HG03108 (cell line): ENCODE measurements around the gene SLC6A3.

Experiments
- ATAC-seq: cut with Tn5 transposase; IDR thresholded peaks from one replicate; pipeline ENCODE4 v1.9.1; 2021; ENCODE audit warnings: moderate library complexity; ENCODE audit not compliant: unreplicated experiment

Gene SLC6A3

DNA sequence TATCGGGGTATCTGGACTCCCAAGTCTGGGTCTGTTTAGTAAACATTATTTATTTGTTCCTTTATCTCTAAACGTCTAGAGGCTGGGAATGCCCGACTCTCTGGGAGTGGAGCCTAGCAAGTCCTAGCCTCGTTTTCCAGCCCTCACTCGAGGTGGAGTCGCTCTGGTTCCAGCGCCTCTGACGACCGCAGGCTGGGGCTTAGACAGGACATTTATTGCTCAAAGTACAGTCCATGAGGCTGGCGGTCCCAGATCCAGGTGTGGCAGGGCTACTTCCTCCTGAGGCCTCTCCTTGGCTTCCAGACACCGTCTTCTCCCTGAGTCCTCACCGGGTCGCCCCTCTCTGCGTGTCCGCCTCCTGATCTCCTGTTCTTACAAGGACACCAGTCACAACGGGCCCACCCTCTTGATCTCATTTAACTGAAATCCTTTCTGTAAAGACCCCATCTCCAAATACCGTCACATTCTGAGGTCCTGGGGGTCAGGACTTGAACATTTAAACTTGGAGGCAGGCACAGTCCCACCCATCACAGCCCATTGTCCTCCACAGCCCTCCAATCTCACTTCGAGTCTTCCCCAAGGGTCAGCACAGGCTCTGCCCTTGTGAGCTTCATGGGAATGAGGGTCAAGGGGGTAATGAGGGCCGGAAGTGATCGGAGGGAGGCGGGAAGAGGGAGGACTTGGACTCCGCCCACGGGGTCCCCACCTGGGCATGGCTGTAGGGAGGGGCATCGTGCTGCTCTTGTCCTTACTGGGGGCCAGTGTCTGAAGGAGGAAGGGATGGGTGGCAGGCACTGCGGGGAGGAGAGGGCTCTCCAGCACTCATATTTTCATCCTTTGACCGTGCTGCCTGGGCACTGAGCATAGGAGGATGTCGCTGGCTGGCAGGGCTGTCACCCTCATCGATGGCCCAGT lies 88.1 kb downstream of the SLC6A3 start:
- no peak for ATAC-seq

DNA sequence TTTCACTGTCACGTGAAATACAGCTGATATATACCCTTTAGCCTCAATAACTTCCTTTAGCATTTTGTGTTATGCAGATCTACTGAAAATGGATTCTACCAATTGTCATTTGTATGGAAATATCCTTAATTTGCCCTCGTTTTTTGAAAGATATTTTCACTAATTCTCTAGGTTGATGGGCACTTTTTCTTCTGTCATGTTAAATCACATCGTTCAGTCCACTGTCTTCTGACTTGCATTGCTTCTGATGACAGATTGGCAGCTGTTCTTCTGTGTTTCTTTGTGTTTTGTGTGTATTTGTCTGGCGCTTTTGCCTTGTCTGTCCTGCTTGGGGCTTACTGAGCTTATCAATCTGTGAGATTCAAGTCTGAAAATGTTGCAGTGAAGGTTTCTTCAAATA lies 90.7 kb downstream of the SLC6A3 start:
- no peak for ATAC-seq

DNA sequence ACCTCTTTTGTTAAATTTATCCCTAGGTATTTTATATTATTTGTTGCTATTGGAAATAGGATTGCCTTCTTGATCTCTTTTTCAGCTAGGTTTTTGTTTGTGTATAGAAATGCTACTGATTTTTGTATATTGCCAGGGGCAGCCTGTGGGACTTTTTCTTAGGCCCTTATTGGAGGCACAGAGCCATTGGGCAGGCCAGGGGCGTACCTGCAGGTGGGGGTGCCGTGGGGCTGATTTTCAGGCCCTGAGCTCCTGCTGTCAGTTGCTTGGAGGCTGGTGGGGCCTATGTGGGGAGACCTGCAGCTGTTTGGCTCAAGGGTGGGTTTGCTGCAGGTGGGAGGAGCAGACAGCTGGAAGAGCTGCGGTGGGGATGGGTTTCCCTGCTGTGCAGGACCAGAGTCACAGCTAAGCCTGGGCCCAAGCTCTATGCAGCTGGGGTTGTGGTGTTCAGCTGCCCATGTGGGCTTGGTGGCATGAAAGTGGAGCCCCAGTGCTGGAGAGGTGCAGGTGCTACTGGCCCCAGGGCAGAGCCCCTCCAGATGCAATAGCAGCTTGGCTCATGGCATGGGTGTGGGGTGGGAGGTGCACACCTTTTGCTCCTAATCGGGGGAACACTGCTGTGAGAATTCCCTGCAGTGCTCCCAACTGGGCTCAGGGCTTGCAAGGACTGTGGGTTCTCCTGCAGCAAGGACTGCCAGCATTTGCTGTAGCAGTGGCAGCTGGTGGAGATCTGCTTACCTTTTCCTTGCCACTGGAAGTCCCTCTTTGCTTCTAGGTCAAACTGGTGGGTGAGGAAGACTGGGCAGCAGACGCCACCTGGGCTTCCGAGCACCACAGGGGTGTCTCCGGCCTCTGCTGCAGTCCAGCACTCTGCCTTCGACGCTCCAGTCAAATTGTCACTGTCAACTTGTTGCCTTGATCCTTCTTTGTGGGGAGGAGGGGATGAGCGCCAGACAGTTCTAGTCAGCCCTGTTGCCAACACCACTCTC lies 92.7 kb downstream of the SLC6A3 start:
- ATAC-seq = no peak

DNA sequence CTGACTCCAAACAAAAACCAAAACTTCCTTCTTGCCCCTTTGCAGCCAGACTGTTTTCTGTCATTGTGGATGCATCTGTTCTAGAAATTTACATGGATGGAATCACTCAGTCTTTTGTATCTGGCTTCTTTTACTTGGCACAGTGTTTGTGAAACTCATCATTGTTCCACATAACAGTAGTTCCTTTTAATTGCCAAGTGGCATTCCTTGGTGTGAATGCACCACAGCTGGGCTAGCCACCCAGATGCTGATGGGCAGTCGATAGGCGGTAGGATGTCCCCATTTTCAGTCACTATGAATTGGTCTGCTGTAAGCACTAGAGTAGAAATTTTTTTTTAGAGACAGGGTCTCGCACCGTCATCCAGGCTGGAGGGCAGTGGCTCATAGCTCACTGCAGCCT lies 94.1 kb downstream of the SLC6A3 start:
- no peak for ATAC-seq

DNA sequence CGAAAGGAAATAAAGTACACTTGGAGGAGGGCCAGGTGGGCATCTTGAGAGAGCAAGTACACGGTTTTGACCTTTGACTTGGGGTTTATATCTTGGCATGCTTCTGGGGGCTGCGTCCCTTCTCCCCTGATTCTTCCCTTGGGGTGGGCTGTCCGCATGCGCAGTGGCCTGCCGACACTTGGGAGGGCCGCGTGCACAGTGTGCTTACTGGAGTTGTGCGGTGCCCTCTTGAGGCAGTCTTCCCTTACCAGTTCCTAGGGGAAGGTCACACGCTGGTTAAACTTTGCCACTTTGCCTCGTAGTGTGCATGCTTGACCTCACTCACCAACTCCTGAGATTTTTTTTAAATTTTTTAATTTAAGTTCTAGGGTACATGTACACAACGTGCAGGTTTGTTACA lies 96.0 kb downstream of the SLC6A3 start:
- no peak for ATAC-seq

DNA sequence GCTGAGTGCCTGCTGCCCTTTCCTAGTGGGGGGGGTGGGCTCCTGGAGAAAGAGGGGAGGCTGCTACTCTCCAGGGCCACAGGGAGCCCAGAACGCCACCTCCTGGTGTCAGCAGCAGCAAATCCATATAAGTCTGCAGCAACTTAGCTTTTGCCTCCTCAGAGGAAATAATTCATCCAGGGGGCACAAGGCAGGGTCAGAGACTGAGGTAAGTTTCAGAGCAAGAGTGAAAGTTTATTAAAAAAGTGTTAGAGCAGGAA lies 96.3 kb downstream of the SLC6A3 start:
- no peak for ATAC-seq

DNA sequence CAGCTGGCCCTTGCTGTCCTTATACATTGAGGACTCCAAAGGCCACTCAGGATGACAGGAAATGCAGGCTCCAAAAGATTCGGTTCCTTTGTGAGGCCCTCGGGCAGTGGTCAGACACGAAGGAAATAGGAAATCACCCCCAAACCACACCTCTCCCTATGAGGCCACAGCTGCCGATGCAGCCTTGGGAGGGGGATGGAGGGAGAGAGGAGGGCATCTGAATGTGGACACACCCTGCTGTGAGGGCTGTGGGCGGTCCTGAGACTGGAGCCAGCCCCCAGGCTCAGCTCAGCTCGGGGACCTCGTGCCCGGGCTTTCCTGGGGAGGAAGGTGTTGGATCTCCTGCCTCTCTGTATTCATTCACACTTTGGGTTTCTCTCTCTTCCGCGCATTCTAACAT lies 97.7 kb downstream of the SLC6A3 start:
- no peak for ATAC-seq

DNA sequence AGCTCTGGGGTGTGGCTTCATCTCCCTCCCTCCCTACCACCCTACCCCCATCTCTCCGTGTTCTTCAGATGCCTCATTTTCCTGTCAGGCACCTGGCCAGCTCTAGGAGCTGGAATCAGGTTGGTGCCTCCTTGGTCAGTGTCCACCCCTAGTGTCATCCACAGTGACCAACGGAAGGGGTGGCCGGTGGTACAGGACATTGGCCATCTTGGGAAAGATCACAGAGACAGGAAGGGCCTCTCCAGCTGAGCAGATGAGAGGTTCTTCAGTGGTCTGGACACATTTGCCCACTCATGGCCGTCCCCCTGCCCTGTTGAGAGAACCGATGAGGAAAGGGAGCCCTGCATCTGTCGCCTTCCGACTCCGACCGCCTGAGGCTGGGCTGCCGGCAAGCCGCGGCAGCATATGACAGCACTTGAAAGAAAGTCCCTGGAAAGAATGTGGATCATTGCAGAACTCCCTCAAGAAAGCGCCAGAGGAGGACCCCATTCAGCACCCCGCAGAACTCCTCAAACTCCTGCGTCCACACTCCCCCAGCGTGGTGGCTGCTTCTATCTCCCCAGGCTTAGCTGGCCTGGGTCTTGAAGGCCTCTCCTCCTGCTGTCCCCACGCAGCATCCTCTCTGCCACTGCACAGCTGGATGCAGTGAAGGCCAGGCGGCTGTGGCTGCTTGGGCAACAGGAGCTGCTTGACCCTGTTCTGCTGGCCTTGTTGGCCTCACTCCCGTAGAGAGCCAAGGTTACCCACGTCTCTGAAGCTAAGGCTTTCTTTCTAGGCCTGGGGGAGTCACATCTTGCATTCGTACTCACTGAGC lies 98.4 kb downstream of the SLC6A3 start:
- ATAC-seq = no peak

DNA sequence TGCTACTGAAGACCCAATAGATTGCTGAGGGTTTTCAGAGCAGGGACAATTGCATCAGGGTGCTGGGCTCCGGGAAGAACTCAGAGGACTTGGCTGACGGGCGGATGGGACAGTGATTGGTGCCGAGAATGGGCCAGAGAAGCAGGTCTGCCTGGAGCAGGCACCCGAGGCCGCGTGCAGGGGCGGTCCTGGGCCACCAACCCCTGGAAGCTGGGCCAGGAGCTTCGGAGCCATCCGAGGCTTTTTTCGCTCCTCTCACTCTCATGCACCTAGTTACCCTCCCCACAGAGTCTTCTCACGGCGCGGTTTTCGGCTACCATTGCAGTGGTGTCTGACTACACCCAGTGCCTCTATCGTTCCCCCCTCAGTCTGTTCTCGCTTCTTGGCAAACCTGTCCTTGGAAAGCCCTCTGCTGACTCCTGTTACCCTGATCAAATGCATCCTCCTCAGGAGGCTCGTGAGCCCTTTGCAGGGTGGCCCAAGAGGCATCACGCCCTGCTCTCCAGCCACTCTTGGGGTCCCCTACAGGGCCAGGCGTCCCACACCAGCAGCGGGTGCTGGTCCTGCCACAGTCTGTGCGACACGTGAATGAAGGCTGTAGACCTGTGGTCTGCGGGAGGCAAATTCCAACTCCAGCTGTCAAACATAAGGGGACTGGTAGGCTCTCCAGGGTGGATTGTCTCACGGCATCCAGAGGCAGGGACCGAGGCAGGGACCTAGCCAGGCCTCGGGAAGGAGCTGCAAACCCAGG lies 99.2 kb downstream of the SLC6A3 start:
- ATAC-seq = no peak

DNA sequence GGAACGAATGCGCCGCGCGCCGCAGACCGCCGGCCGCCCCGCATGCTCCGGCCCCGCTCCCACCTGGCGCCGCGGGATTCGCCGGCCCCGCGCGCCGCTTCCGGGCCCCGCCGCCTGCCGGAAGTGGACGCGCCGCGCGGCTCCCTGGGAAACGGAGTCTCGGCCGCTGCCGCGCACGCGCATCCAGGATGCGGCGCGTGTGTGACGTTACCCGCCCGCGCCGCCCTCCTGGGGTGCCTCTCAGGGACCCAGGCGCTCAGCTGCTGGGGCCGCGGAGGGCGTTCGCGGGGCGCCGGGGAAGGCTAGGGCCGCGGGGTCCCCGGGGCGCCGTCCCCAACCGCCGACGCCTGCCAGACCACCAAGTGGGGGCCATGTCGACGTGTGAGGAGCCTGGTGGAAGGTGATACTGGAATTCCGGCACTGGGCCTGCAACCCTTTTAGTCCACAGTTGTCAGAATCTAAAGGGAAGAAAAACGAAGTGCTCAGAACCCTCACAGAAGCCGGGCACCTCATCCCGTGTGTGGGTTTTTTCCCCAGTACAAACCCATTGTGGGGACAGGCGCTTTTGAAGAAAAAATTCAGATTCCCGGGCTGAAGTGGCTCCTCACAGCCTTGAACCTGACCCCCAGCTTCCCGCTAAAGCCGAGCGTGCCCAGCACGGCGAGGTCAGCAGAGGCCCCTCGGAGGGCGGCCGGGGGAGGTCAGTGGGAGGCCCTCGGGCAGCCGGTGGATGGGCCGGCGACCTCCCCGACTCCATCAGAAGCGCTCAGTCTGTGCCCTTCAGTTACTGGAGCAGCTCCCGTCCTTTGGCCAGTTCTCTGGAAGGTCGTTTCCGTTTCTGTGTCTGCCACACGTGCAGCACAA lies 100.0 kb downstream of the SLC6A3 start, which contains the start of gene CLPTM1L:
Gene CLPTM1L (minus strand): TSS at position 125 of the 864 bp plus-strand sequence. CDS start 258 bp downstream, outside the sequence.
- ATAC-seq = peak; percentile 73

DNA sequence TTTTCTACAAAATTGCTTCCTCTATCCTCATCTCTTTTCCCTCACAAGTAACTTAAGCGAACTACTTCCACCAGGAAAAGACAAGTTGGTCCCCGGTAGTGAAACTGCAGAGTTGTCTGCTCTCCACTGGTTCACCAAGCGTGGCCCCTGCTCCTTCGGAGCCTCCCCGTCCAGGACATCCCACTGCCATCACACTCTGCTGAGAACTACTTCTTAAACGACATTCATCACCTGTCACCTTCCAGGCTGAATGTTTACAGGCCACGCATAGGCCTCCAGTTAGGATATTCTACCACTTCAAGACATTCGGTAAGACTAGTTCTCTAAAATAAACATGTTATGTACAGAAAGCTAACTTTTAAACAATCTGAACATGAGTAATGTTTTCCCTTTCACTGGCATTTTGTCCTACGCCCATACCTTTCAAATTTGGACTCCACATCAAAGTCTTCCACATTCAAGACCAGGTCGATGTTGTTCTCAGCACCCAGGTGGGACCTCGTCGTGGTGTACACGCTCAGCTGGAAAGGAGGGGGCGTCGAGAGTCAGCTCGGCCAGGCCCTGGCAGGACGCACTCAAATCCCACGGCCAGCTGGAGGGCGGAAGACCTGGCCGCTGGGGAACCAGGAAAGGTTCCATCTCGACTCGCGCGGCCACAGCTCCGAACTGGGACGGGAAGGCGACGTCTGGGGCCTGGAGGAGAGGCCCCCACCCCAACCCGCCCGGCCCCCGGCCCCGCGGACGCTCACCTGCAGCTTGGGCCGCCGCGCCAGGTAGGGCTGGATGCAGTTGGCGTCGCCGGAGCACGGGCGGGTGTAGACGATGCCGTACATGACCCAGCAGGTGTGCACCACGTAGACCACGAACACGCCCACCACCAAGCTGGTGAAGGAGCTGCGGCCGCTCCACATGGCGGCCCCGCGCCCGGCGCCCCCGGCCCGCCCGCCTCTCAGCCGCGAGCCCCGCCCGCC lies 101.0 kb downstream of the SLC6A3 start:
- ATAC-seq = peak; percentile 9

DNA sequence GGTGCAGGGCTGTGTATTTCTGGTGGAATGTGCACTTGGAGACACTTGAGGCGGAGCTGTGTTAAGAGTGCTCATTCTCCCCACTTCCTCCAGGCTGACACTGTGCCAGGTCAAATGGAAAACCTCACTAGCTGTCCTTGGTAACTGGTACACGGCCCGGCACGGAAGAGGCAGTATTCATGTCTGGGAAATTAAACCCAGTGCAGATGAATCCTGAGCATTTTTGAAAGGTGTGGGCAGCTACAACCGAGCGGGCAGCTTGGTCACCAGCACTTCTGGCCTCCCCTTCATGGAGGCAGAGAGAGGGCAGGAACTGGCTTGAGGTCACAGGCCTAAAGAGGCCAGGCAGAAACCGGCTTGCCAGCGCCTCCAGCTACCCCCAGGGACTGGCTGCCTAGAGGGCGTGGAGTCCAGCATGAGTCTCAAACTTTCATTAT lies 101.9 kb downstream of the SLC6A3 start:
- ATAC-seq = no peak
